C4-2B (cell line): Measurements from ENCODE around the gene PC.

Experiments
- H3K27ac ChIP-seq: fragments of 450-650 bp; 2 replicates; pipeline ENCODE4 v1.5.1; 2017
- ZFX ChIP-seq: fragments of 450-650 bp; IDR thresholded peaks from 2 replicates; pipeline ENCODE4 v1.6.1; 2017
- TF ChIP-seq, protein P1 (sequence below): fragments of 450-650 bp; conservative IDR thresholded peaks from 2 replicates; pipeline ENCODE4 v1.5.1; 2017; ENCODE audit warnings: mild to moderate bottlenecking

Gene PC

DNA sequence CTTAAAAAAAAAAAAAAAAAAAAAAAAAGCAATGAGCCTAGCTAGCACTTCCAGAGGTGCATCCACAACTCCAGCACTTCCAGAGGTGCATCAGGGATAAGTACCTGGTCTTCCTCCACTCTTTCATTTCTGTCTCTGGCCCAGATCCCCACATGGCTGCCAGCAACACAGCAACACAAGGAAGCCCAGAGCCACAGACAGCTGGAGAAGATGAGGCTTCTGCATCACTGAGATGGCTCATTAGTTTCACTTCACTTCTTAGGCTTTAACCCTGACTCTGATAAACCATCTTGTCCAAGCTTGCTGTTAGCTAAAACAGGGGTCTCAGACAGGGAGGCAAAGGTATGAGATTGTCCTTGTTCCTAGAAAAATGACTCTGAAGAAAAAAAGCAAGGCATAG, 35.6 kb downstream of the PC start:
- TF ChIP-seq ZFX, result no peak
- TF ChIP-seq, protein P1, sequence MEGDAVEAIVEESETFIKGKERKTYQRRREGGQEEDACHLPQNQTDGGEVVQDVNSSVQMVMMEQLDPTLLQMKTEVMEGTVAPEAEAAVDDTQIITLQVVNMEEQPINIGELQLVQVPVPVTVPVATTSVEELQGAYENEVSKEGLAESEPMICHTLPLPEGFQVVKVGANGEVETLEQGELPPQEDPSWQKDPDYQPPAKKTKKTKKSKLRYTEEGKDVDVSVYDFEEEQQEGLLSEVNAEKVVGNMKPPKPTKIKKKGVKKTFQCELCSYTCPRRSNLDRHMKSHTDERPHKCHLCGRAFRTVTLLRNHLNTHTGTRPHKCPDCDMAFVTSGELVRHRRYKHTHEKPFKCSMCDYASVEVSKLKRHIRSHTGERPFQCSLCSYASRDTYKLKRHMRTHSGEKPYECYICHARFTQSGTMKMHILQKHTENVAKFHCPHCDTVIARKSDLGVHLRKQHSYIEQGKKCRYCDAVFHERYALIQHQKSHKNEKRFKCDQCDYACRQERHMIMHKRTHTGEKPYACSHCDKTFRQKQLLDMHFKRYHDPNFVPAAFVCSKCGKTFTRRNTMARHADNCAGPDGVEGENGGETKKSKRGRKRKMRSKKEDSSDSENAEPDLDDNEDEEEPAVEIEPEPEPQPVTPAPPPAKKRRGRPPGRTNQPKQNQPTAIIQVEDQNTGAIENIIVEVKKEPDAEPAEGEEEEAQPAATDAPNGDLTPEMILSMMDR, result no peak
- H3K27ac ChIP-seq, result no peak overlapping the region

DNA sequence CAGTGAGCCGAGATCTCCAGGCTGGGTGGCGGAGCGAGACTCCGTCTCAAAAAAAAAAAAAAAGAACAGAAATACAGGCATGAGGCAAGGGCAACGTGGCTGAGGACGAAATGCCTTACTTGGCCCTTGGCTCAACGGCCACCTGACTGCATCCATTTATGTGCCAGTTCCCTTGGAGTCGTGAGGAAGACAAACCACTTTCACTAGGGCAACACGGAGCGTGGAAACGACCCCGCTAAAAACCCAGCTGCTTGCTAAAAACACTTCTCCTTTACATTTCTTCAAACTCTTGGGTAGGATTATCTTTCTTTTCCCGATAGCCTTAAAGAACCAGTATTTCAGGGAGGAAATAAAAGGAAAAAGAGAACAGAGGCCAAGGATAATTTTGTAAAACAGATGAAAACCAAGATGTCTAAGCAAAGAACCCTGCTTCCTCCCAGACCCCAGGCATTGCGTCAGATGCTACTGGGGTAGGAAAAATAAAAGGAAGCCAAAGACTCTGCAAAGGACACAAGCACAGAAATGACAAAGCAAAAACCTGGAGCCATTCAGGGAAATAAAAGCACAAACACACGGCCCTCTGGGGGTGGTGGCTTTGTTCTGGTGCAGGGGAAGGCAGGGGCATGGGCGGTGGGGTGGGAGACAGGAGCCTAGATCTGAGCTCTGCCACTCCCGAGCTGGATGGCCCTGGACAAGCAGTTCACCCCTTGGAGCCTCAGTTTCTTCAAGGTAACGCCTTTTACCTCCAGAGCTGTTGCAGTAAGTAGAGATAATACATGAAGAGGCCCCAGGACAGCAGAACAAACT, 37.0 kb downstream of the PC start:
- no peak for TF ChIP-seq ZFX

DNA sequence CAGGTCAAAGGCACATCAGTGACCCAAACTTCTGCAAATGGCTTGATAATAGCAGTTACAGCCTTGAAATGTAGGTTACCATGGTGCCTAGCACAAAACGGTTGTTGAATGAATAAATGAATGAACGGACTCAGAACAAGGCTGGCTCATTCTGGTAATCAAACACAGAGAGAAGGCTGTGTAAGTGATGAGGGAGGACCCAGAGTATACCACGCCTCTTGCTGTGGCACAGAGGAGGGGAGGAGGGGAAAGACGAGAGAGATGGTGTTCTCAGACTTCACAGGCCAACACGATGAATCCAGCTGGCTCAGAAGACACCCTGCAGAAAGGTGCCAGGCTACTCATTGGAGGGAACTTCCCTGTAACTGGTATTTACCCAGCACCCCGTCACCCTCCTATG, 38.3 kb downstream of the PC start:
- no peak overlapping the region for H3K27ac ChIP-seq
- no peak for TF ChIP-seq ZFX
- TF ChIP-seq, protein P1, result no peak

More for the DNA sequence above, 37.0 kb downstream of the PC start:
- no peak overlapping the region for H3K27ac ChIP-seq

DNA sequence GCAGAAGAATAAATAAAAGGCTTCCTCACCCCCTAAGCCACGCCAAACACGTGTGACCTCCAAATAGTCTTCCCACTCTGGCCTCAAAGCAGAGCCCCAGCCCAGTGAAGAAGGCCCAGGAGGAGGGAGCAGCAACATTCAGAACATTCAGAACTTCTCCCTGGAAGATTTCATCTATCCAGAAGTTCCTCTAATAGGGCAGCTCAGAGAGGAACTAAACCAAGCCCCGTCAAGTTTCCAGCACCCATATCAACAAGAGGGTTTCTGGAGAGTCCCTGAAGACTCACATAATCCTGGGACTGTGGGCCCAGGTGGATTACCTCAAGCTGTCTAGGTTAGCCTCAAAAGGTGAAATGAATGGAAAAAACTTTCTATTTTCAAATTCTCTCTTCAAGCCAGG, 39.4 kb downstream of the PC start:
- no peak for TF ChIP-seq ZFX
- TF ChIP-seq, protein P1, result no peak
- no peak overlapping the region for H3K27ac ChIP-seq

DNA sequence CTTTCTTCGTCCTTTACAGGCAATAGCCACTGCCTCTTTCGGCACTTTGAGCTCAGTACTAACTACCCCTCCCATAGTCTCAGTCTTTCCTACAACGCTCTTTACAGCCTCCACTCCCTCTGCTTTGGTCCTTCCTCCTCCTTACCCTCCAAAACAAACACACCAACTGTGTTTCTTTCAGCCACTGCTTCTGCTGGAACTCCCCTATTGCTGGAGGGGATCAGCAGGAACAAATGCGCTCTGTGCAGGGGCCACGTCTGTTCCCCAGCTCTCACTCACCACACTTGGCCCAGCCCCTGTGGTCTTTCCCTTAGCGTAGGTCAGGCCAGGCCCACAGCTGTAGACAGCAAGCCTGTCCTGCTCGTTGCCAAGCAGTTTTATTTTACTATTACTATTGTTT, 42.3 kb downstream of the PC start:
- TF ChIP-seq, protein P1, result no peak
- no peak for TF ChIP-seq ZFX
- H3K27ac ChIP-seq, result no peak overlapping the region

DNA sequence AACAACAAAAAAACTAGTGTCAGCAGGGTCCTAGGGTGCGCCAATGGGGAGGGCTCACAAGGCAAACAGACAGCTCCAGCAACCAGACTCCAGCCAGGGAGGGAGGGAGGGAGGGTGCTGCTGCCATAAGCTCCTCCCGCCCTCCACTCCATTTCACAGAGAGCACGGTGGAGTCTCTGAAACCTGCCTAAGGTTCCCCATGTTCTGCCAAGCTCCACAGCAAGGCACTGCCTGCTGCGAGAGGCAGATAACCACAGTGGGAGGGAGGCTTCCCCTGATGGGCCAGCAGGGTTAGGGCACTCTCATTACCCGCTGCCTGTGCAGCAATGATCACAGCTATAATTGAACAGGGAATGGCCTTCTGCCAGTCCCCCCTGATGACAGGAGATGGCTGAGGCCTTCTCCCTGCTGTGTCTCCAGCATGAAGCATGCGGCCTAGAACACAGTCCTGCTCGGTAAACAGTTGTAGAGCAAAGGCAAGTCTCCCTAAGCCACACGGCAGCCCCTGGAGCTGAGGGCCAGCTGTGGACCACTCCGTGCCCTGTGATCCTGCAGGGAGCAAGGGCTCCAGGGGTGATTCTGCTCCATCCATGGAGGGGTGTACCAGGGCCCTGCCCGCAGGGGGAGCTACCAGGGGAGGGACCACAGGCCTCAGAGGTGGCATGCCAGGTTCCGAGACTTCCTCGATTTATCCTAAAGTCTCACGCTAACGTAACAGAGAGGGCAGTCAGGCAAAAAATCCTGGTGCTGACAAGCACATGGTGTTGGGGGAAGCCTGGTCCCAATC, 42.9 kb downstream of the PC start:
- TF ChIP-seq ZFX, result no peak
- TF ChIP-seq, protein P1, result no peak
- no peak overlapping the region for H3K27ac ChIP-seq

DNA sequence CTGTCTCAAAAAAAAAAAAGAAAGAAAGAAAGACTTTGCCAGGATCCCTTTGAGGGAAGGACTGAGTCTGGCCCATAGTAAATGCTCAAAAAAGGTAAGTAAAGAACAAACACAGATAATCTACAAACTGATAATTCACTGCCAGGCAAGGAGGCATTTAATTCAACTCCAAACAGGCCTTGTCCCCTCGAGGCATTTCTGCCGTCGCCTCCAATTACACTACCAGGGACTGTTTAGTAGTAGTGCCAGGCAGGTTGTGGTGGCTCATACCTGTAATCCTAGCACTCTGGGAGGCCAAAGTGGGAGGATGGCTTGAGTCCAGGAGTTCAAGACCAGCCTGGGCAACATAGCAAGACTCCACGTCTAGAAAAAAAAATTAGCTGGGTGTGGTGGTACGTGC, 43.7 kb downstream of the PC start:
- TF ChIP-seq, protein P1, result no peak
- TF ChIP-seq ZFX, result no peak
- H3K27ac ChIP-seq, result no peak overlapping the region
